Measurements from ENCODE around the gene CLP1. TPM values are rescaled to one million over a fixed set of nuclear protein-coding genes. Genes with fewer than 3 reads are reported as not detected.

CLP1 gene
- polyA plus RNA-seq, 1 of the 3 experiments (the other 2 are of a cell fraction), result 18.1 TPM

- DNase-seq, result peak; percentile 88
These were observed 7.5 kb upstream of the CLP1 start, which contains the start of gene YPEL4 for GRCh38 chr11:57649826-57650738. Gene YPEL4 (minus strand): TSS chr11:57649912. CDS start chr11:57647107, 2,805 bp downstream.

GRCh38 chr11:57650739-57651090 is 6.8 kb upstream of the CLP1 start:
- H3F3A ChIP-seq (replicated peaks; ENCODE audit: insufficient read depth), result peaks cover 17% of the 10 kb centered on the region
- no peaks in the 10 kb centered on the region for H3K79me2 ChIP-seq (ENCODE audit: insufficient read depth)
- H2AFZ ChIP-seq (ENCODE audit: low read depth), result no peak overlapping the region
- H3K27ac ChIP-seq (ENCODE audit: low read depth in 2 of 2, low read length in 1 of 2), result no peak overlapping the region
- no peak overlapping the region for H3K9ac ChIP-seq
- H3K36me3 ChIP-seq (replicated peaks in 1 of 2; ENCODE audit: control insufficient read depth in 1 of 2, insufficient read depth in 2 of 2, low read length in 1 of 2), result peaks cover 0 to 4% of the 10 kb centered on the region in 2 experiments
- no peaks in the 10 kb centered on the region for H3K27me3 ChIP-seq (ENCODE audit: insufficient read depth)
- H3K4me2 ChIP-seq, result no peak overlapping the region
- DNase-seq, result no peak
- no peaks in the 10 kb centered on the region for H3K9me3 ChIP-seq
- H3K9me2 ChIP-seq, result no peaks in the 10 kb centered on the region
- 92% methylated on average over 5 of the region's 5 CpGs for WGBS (ENCODE audit: low lambda C conversion rate)
- peaks cover 12 to 35% of the 10 kb centered on the region in 2 experiments; a peak in 3 of 4 replicates for H3K4me1 ChIP-seq (ENCODE audit: control insufficient read depth in 1 of 2, insufficient read depth in 2 of 2, low read depth in 1 of 2, low read length in 1 of 2)
- H3K4me3 ChIP-seq (ENCODE audit: low read depth in 2 of 2, low read length in 1 of 2), result no peak overlapping the region
- ChIA-PET POLR2A (no interaction called here), CTCF (interaction anchor here (2.9 kb wide), 1 partner anchor 11 kb away, joined by 15 read pairs; no protein-coding TSS in a partner anchor)
- TF ChIP-seq GATA2 (CRISPR knock-in tag; IDR thresholded peaks at IDR 0.05), result no peak
- peaks cover 15% of the 10 kb centered on the region; the same call in 1 of the 2 replicates for H4K20me1 ChIP-seq (ENCODE audit: insufficient read depth)

More at GRCh38 chr11:57649826-57650738, 7.5 kb upstream of the CLP1 start, which contains the start of gene YPEL4:
- peak within 1 kb of the TSS; percentile 99 for H3K4me2 ChIP-seq
- peak within 1 kb of the TSS; percentile 68 to 69 for H3K4me3 ChIP-seq (ENCODE audit: low read depth in 2 of 2, low read length in 1 of 2)
- H3K9me2 ChIP-seq, result no peaks in the 10 kb centered on the region
- ChIA-PET POLR2A (interaction anchor here (1.0 kb wide), 2 partner anchors 82 to 92 kb away, joined by 3 to 4 read pairs; partner anchors contain the start of gene UBE2L6), CTCF (interaction anchor here (2.9 to 17.7 kb wide), 2 partner anchors 10 to 79 kb away, joined by 15 to 326 read pairs; partner anchors contain the start of gene UBE2L6)
- no peaks in the 10 kb centered on the region for H3K27me3 ChIP-seq (ENCODE audit: insufficient read depth)
- 23% methylated on average over 15 of the region's 15 CpGs for WGBS (ENCODE audit: low lambda C conversion rate)
- H3F3A ChIP-seq (replicated peaks; ENCODE audit: insufficient read depth), result peaks cover 21% of the 10 kb centered on the region
- H3K27ac ChIP-seq (ENCODE audit: low read depth in 2 of 2, low read length in 1 of 2), result peak within 1 kb of the TSS; percentile 28 to 71; a peak in 2 of 4 replicates
- H3K79me2 ChIP-seq (ENCODE audit: insufficient read depth), result no peaks in the 10 kb centered on the region
- H3K9ac ChIP-seq, result peak within 1 kb of the TSS; percentile 51
- H3K4me1 ChIP-seq (ENCODE audit: control insufficient read depth in 1 of 2, insufficient read depth in 2 of 2, low read depth in 1 of 2, low read length in 1 of 2), result peaks cover 16 to 35% of the 10 kb centered on the region in 2 experiments; a peak in 3 of 4 replicates
- no peaks in the 10 kb centered on the region for H3K9me3 ChIP-seq
- H2AFZ ChIP-seq (ENCODE audit: low read depth), result no peak within 1 kb of the TSS
- peaks cover 22% of the 10 kb centered on the region for H4K20me1 ChIP-seq (ENCODE audit: insufficient read depth)
- TF ChIP-seq POLR2AphosphoS5 (IDR thresholded peaks at IDR 0.05; ENCODE audit: low read depth, low read length) (no peak), FOSL2 (IDR thresholded peaks at IDR 0.05; ENCODE audit: borderline replicate concordance, low read depth) (peak; percentile 68; the same call in 1 of the 2 replicates), ZBTB33 (IDR thresholded peaks at IDR 0.05; ENCODE audit: borderline replicate concordance, low read depth) (no peak), JUND (IDR thresholded peaks at IDR 0.05) (peak; percentile 55)
- peaks cover 0 to 4% of the 10 kb centered on the region in 2 experiments for H3K36me3 ChIP-seq (replicated peaks in 1 of 2; ENCODE audit: control insufficient read depth in 1 of 2, insufficient read depth in 2 of 2, low read length in 1 of 2)

- ChIA-PET CTCF (interaction anchor here (1.0 to 2.8 kb wide), 3 partner anchors 11 to 149 kb away, joined by 4 to 10 read pairs (median 9); partner anchors contain the start of gene UBE2L6), POLR2A (no interaction called here)
- Histone ChIP-seq H3F3A (replicated peaks; ENCODE audit: insufficient read depth) (peaks cover 19% of the 10 kb centered on the region), H3K27ac (ENCODE audit: low read depth in 2 of 2, low read length in 1 of 2) (no peak overlapping the region), H3K9me3 (no peaks in the 10 kb centered on the region), H3K36me3 (replicated peaks in 1 of 2; ENCODE audit: control insufficient read depth in 1 of 2, insufficient read depth in 2 of 2, low read length in 1 of 2) (peaks cover 0 to 2% of the 10 kb centered on the region in 2 experiments), H3K27me3 (ENCODE audit: insufficient read depth) (no peaks in the 10 kb centered on the region), H2AFZ (ENCODE audit: low read depth) (no peak overlapping the region), H3K4me1 (ENCODE audit: control insufficient read depth in 1 of 2, insufficient read depth in 2 of 2, low read depth in 1 of 2, low read length in 1 of 2) (peaks cover 11 to 35% of the 10 kb centered on the region in 2 experiments; a peak in 3 of 4 replicates), H3K9me2 (no peaks in the 10 kb centered on the region), H3K9ac (no peak overlapping the region), H4K20me1 (ENCODE audit: insufficient read depth) (peaks cover 10% of the 10 kb centered on the region; the same call in 1 of the 2 replicates), H3K4me2 (no peak overlapping the region), H3K79me2 (ENCODE audit: insufficient read depth) (no peaks in the 10 kb centered on the region), H3K4me3 (ENCODE audit: low read depth in 2 of 2, low read length in 1 of 2) (no peak overlapping the region)
- WGBS (ENCODE audit: low lambda C conversion rate), result 86% methylated on average over 7 of the region's 7 CpGs
- no peak for DNase-seq
- no peak for TF ChIP-seq GATA2 (CRISPR knock-in tag; IDR thresholded peaks at IDR 0.05)
- TF ChIP-seq SMC3 (IDR thresholded peaks at IDR 0.05; ENCODE audit: low read depth, low read length), result no peak
- no peak for TF ChIP-seq MEF2A (IDR thresholded peaks at IDR 0.05; ENCODE audit: borderline replicate concordance, low read depth)
- no peak for TF ChIP-seq CTCF (IDR thresholded peaks at IDR 0.05)
- no peak for TF ChIP-seq CHD2 (IDR thresholded peaks at IDR 0.05; ENCODE audit: low read length, partially characterized antibody)
- no peak for TF ChIP-seq EZH2phosphoT487 (IDR thresholded peaks at IDR 0.05; ENCODE audit: borderline replicate concordance, low read depth)
- TF ChIP-seq NFIC (IDR thresholded peaks at IDR 0.05; ENCODE audit: borderline replicate concordance), result no peak
- no peak for TF ChIP-seq MAX (IDR thresholded peaks at IDR 0.05; ENCODE audit: low read depth)
- TF ChIP-seq USF1 (IDR thresholded peaks at IDR 0.05; ENCODE audit: borderline replicate concordance, low read depth), result no peak
- no peak for TF ChIP-seq FOXJ3 (CRISPR knock-in tag; IDR thresholded peaks at IDR 0.05)
- TF ChIP-seq POLR2AphosphoS5 (IDR thresholded peaks at IDR 0.05; ENCODE audit: low read depth, low read length), result no peak
These were observed 6.2 kb upstream of the CLP1 start for GRCh38 chr11:57651408-57651807.
